ENCODE measurements around the gene TOMM70.
"Not testable (repeated sequence)": the region's sequence is repeated elsewhere in the genome, so short reads cannot be mapped to it uniquely, and the experiment has no call there.

The TOMM70 gene

DNA sequence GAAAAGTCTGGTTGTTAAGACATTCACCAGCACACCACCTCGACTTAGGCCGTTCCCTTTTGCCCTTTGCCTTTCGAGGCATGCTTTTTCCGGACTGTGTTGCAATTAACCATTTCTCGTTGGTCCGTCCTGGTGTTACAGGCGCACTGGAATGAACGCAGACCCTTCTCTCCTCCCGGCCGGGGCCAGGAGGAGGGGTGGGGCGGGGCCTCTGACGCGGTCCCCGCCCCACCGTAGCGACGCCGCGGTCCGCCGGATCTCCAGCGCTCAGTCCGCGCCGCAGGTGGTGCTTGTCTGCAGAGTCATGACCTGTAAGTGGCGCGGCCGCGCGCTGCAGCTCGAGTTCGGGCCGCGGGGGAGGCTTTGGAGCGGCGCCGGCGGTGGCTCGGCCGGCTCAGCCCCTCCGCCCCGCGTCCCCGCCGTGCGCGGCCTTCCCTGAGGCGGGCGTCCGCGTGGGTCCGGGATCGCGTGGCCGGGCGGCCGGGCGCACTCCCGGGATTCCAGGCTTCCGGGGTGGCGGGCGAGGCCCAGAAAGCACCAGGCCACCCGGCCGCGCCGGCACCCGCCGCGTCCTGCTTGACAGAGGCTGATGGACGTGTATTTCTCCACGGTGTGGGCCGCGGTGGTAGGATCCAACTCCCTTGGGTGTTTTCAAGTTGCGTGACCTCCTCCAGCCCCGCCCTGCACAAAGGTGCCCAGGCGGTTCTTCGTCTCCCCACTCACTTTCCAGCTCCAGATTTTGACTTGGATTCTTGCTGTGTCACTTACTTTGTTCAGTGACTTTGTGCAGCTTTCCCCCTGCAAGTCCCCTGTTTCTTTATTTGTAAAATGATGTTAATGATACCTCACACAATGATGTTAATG is 66.2 kb downstream of the TOMM70 start, which contains the start of gene NIT2:
NIT2 (plus strand) TSS at position 270 of the 864 bp plus-strand sequence; CDS start at position 305, 35 bp downstream.
- H3K4me2 ChIP-seq (ENCODE audit: low read length), result peak within 1 kb of the TSS; percentile 84
- H3K4me3 ChIP-seq (ENCODE audit: low read length), result peak within 1 kb of the TSS; percentile 77
- peaks cover 14% of the 10 kb centered on the region for H3K4me1 ChIP-seq (ENCODE audit: control insufficient read depth, insufficient read depth, low read length)
- H3K9me3 ChIP-seq (replicated peaks; ENCODE audit: low read length), result no peaks in the 10 kb centered on the region
- H3K27me3 ChIP-seq (ENCODE audit: control insufficient read depth, insufficient read depth, low read length), result no peaks in the 10 kb centered on the region
- peaks cover 3% of the 10 kb centered on the region for H3K36me3 ChIP-seq (ENCODE audit: insufficient read depth, low read length)
- peak within 1 kb of the TSS; percentile 85 for H3K9ac ChIP-seq (ENCODE audit: low read depth, low read length)

DNA sequence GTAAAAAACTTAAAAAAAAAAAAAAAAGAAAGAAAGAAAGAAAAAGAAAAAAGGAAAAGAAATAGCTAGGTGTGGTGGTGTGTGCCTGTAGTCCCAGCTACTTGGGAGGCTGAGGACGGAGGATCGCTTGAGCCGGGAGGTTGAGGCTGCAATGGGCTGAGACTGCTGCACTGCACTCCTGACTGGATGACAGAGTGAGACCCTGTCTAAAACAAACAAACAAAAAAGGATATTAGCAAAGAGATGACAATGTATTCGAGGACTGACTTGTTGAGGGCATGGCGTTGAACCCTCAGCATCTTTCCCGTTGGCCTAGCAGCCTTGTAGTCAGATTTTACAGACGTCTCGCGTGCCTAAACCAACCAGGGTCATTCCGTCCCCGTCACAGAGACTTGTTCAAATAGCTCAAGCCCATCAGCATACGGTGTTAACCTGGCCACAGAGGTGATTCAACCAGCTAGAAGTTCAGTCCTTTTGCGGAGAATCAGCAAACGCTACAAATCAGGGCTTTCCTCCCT is 66.9 kb downstream of the TOMM70 start:
- H3K4me3 ChIP-seq (ENCODE audit: low read length), result peak overlapping the region; percentile 77

DNA sequence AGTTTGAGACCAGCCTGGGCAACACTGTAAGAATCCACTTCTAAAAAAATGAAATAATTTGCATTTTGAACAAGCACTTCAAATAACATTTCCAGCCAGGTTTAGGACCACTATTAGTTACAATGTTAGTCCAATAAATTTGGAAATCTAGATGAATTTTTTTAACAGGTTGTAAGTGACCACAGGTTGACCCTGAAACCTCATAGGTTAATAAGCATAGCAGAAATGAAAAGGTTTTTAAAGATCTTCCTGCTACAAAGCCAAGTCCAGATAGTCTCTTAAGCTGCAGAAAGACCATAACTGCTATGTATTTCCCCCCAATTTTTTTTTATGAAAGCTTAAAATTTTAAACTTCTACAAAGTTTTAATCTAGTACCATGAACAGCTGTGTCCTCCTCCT is 67.8 kb downstream of the TOMM70 start:
- H3K36me3 ChIP-seq (ENCODE audit: insufficient read depth, low read length), result no peaks in the 10 kb centered on the region
- H3K4me3 ChIP-seq (ENCODE audit: low read length), result no peak overlapping the region
- no peak overlapping the region for H3K9ac ChIP-seq (ENCODE audit: low read depth, low read length)
- no peaks in the 10 kb centered on the region for H3K27me3 ChIP-seq (ENCODE audit: control insufficient read depth, insufficient read depth, low read length)
- H3K9me3 ChIP-seq (replicated peaks; ENCODE audit: low read length), result no peaks in the 10 kb centered on the region
- peaks cover 14% of the 10 kb centered on the region for H3K4me1 ChIP-seq (ENCODE audit: control insufficient read depth, insufficient read depth, low read length)
- no peak overlapping the region for H3K4me2 ChIP-seq (ENCODE audit: low read length)

More for the DNA sequence above, 66.9 kb downstream of the TOMM70 start:
- H3K9ac ChIP-seq (ENCODE audit: low read depth, low read length), result peak overlapping the region; percentile 85
- H3K4me1 ChIP-seq (ENCODE audit: control insufficient read depth, insufficient read depth, low read length), result peaks cover 14% of the 10 kb centered on the region
- H3K9me3 ChIP-seq (replicated peaks; ENCODE audit: low read length), result no peaks in the 10 kb centered on the region
- H3K36me3 ChIP-seq (ENCODE audit: insufficient read depth, low read length), result no peaks in the 10 kb centered on the region
- peak overlapping the region; percentile 84 for H3K4me2 ChIP-seq (ENCODE audit: low read length)
- no peaks in the 10 kb centered on the region for H3K27me3 ChIP-seq (ENCODE audit: control insufficient read depth, insufficient read depth, low read length)

DNA sequence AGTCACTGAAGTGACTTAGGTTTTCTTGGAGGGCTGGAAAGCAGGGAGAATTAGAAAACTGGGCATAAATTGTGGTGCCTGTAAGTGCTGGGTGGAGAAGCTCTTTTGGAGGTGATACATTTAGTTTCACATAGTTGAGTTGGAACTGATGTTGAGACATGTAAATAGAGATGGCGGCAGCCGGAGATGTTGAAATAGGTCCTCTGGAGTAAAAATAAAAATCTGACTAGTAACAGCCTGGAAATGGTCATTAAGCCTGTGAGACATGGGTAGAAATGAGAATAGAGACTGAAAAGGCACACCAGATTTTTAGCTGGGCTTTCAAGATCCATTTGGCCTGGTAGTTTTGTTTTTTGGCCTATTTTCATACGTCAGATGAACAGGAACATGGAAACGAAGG is 69.2 kb downstream of the TOMM70 start:
- Histone ChIP-seq H3K4me2 (ENCODE audit: low read length) (no peak overlapping the region), H3K9me3 (replicated peaks; ENCODE audit: low read length) (no peaks in the 10 kb centered on the region), H3K36me3 (ENCODE audit: insufficient read depth, low read length) (peaks cover 6% of the 10 kb centered on the region), H3K4me3 (ENCODE audit: low read length) (no peak overlapping the region), H3K4me1 (ENCODE audit: control insufficient read depth, insufficient read depth, low read length) (peaks cover 14% of the 10 kb centered on the region), H3K27me3 (ENCODE audit: control insufficient read depth, insufficient read depth, low read length) (no peaks in the 10 kb centered on the region), H3K9ac (ENCODE audit: low read depth, low read length) (no peak overlapping the region)

DNA sequence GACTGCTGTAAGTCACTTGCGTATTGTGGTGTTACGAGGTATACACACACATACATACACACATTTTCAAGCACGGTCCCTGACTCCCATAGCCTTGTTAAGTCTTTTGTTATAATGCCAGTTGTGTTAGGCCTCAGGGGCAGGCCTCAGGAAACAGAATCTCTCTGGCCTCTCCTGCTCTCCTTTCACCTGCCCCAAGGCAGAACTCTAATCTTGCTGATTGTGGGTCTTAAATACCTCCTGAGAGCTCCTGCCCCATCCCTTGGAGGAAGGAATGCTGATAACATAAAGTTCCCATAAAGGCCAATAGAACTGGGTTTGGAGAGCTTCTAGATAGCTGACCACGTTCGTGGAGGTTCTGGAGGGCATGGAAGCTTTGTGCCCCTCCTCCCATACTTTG is 70.2 kb downstream of the TOMM70 start:
- Histone ChIP-seq H3K4me2 (ENCODE audit: low read length) (no peak overlapping the region), H3K27me3 (ENCODE audit: control insufficient read depth, insufficient read depth, low read length) (no peaks in the 10 kb centered on the region), H3K4me1 (ENCODE audit: control insufficient read depth, insufficient read depth, low read length) (peaks cover 12% of the 10 kb centered on the region), H3K9ac (ENCODE audit: low read depth, low read length) (no peak overlapping the region), H3K36me3 (ENCODE audit: insufficient read depth, low read length) (peaks cover 15% of the 10 kb centered on the region), H3K9me3 (replicated peaks; ENCODE audit: low read length) (no peaks in the 10 kb centered on the region), H3K4me3 (ENCODE audit: low read length) (no peak overlapping the region)

DNA sequence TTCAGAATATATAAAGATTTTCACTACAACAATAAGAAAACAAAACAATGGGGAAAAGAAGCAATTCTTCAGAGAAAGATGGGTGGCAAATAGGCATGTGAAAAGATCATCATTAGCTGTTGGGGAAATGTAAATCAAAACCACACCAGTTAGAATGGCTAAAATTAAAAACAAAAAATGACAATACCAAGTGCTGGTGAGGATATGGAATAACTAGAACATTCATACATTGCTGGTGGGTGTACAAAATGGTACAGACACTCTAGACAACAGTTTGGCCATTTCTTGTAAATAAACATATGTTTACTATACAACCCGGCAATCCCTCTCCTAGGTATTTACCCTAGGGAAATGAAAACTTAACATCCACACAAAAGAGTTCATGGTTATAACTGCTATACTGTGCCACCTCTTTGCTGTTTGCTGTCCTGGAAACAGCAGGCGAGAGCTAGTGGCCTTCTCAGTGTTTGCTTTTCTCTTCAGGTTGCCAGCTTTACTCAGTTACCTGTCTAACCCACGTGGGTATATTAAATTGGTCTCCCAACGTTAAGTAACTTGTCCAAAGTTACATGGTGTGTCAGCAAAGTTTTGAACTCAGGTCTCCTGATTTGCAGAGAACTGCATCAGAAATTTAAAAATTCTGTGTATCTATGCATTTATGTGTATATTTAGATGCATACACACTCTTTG is 70.9 kb downstream of the TOMM70 start:
- Histone ChIP-seq H3K36me3 (ENCODE audit: insufficient read depth, low read length) (peaks cover 20% of the 10 kb centered on the region), H3K4me3 (ENCODE audit: low read length) (no peak overlapping the region), H3K27me3 (ENCODE audit: control insufficient read depth, insufficient read depth, low read length) (no peaks in the 10 kb centered on the region), H3K9me3 (replicated peaks; ENCODE audit: low read length) (no peaks in the 10 kb centered on the region), H3K4me1 (ENCODE audit: control insufficient read depth, insufficient read depth, low read length) (peaks cover 6% of the 10 kb centered on the region), H3K4me2 (ENCODE audit: low read length) (no peak overlapping the region), H3K9ac (ENCODE audit: low read depth, low read length) (no peak overlapping the region)

GRCh38 chr3:100327377-100327776 is 73.5 kb downstream of the TOMM70 start:
- not testable (repeated sequence) for H3K27me3 ChIP-seq (ENCODE audit: control insufficient read depth, insufficient read depth, low read length); H3K9ac ChIP-seq (ENCODE audit: low read depth, low read length); H3K9me3 ChIP-seq (replicated peaks; ENCODE audit: low read length); H3K4me3 ChIP-seq (ENCODE audit: low read length); H3K4me1 ChIP-seq (ENCODE audit: control insufficient read depth, insufficient read depth, low read length); H3K4me2 ChIP-seq (ENCODE audit: low read length)
- peaks cover 20% of the 10 kb centered on the region for H3K36me3 ChIP-seq (ENCODE audit: insufficient read depth, low read length)

DNA sequence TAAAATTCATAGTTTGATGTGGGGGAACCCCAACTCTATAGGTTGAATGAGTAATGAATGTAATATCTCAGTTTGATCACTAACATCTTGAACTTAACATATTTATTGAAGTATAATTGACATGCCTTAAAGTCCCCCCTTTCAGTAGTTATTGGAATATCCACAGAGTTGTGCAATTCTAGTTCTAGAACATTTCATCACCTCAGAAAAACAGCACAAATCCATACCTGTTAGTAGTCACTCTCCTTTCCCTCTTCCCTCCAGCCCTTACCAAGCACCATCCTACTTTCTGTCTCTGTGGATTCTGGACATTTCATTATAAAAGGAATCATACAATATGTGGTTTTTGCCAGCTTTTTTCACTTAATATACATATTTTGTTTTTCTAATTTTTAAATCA is 75.1 kb downstream of the TOMM70 start:
- no peaks in the 10 kb centered on the region for H3K27me3 ChIP-seq (ENCODE audit: control insufficient read depth, insufficient read depth, low read length)
- no peaks in the 10 kb centered on the region for H3K4me1 ChIP-seq (ENCODE audit: control insufficient read depth, insufficient read depth, low read length)
- no peaks in the 10 kb centered on the region for H3K9me3 ChIP-seq (replicated peaks; ENCODE audit: low read length)
- H3K9ac ChIP-seq (ENCODE audit: low read depth, low read length), result no peak overlapping the region
- H3K4me3 ChIP-seq (ENCODE audit: low read length), result no peak overlapping the region
- H3K36me3 ChIP-seq (ENCODE audit: insufficient read depth, low read length), result peaks cover 26% of the 10 kb centered on the region
- H3K4me2 ChIP-seq (ENCODE audit: low read length), result no peak overlapping the region

DNA sequence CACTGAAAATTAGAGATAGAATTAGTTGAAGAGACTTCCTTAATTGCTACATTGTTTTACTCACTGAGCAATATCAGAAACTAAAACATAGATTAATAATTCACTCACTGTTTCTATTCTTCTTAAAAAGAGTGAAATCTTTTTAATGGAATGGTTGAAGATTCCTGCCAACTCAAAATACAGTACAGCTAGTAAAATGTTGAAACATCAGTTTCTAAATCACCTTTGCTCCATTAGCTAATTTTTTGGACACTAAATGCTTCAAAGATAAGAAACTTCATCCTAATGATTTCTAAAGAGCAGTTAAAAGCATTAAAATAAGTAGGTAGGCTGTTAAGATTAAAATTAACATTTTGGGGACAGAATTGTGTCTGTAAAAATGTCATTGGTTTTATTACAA is 76.8 kb downstream of the TOMM70 start:
- H3K27me3 ChIP-seq (ENCODE audit: control insufficient read depth, insufficient read depth, low read length), result no peaks in the 10 kb centered on the region
- H3K4me1 ChIP-seq (ENCODE audit: control insufficient read depth, insufficient read depth, low read length), result no peaks in the 10 kb centered on the region
- no peak overlapping the region for H3K4me2 ChIP-seq (ENCODE audit: low read length)
- no peak overlapping the region for H3K9ac ChIP-seq (ENCODE audit: low read depth, low read length)
- peaks cover 38% of the 10 kb centered on the region for H3K36me3 ChIP-seq (ENCODE audit: insufficient read depth, low read length)
- H3K4me3 ChIP-seq (ENCODE audit: low read length), result no peak overlapping the region
- no peaks in the 10 kb centered on the region for H3K9me3 ChIP-seq (replicated peaks; ENCODE audit: low read length)

GRCh38 chr3:100319951-100320350 is 80.9 kb downstream of the TOMM70 start:
- H3K4me3 ChIP-seq (ENCODE audit: low read length), result no peak overlapping the region
- H3K4me2 ChIP-seq (ENCODE audit: low read length), result no peak overlapping the region
- H3K36me3 ChIP-seq (ENCODE audit: insufficient read depth, low read length), result peaks cover 22% of the 10 kb centered on the region
- H3K9me3 ChIP-seq (replicated peaks; ENCODE audit: low read length), result no peaks in the 10 kb centered on the region
- no peak overlapping the region for H3K9ac ChIP-seq (ENCODE audit: low read depth, low read length)
- H3K27me3 ChIP-seq (ENCODE audit: control insufficient read depth, insufficient read depth, low read length), result no peaks in the 10 kb centered on the region
- H3K4me1 ChIP-seq (ENCODE audit: control insufficient read depth, insufficient read depth, low read length), result peaks cover 6% of the 10 kb centered on the region

DNA sequence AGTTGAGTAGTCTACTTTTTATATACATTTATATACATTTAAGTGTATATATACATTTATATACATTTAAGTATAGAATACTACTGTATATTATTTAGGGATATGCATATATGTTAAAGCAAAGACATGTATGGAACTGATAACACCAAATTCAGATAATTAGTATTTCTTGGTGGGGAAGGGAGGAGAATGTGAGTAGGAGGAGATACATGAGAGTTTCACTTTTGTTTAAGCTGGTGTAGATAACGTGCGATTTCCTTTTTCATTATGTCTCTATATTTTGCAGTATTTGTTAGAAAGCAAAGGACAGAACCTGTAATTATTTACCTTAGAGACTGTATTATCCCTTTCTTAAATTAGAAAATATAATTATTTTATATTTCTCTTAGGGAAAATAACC is 83.0 kb downstream of the TOMM70 start:
- H3K27me3 ChIP-seq (ENCODE audit: control insufficient read depth, insufficient read depth, low read length), result no peaks in the 10 kb centered on the region
- no peak overlapping the region for H3K4me2 ChIP-seq (ENCODE audit: low read length)
- H3K4me3 ChIP-seq (ENCODE audit: low read length), result no peak overlapping the region
- peaks cover 6% of the 10 kb centered on the region for H3K4me1 ChIP-seq (ENCODE audit: control insufficient read depth, insufficient read depth, low read length)
- H3K36me3 ChIP-seq (ENCODE audit: insufficient read depth, low read length), result peaks cover 22% of the 10 kb centered on the region
- H3K9me3 ChIP-seq (replicated peaks; ENCODE audit: low read length), result no peaks in the 10 kb centered on the region
- H3K9ac ChIP-seq (ENCODE audit: low read depth, low read length), result no peak overlapping the region
